Activated T-cell treated with anti-CD3 and anti-CD28 coated beads, Interleukin-2, amount 50 U/mL, for 48 hours (primary cell): ENCODE measurements around the gene DOLPP1.
A peak's percentile ranks its signal among the peaks of the same experiment; 100 is the strongest.
"Not testable (repeated sequence)": the region's sequence is repeated elsewhere in the genome, so short reads cannot be mapped to it uniquely, and the experiment has no call there.

ENCODE experiments used
- DNase-seq, 2 experiments: peaks; one replicate each; pipeline ENCODE4 v3.0.0-alpha.2; 2020

Gene DOLPP1

GRCh38 chr9:129095908-129096307, 15.0 kb downstream of the DOLPP1 start:
- no peak for DNase-seq

GRCh38 chr9:129097671-129098306, 16.9 kb downstream of the DOLPP1 start:
- DNase-seq = no peak

- no peak for DNase-seq
These were observed 17.4 kb downstream of the DOLPP1 start for GRCh38 chr9:129098328-129098727.

- no peak for DNase-seq
These were observed 19.7 kb downstream of the DOLPP1 start for GRCh38 chr9:129100383-129101169.

GRCh38 chr9:129101279-129101678, 20.4 kb downstream of the DOLPP1 start:
- DNase-seq = no peak

- DNase-seq = no peak
These were observed 21.2 kb downstream of the DOLPP1 start for GRCh38 chr9:129102095-129102525.

GRCh38 chr9:129102791-129103594, 22.1 kb downstream of the DOLPP1 start:
- DNase-seq = peak; percentile 41 to 43

- DNase-seq = no peak
These were observed 22.7 kb downstream of the DOLPP1 start for GRCh38 chr9:129103595-129103965.

- DNase-seq = no peak
These were observed 23.1 kb downstream of the DOLPP1 start for GRCh38 chr9:129104051-129104450.

GRCh38 chr9:129105857-129106694, 25.2 kb downstream of the DOLPP1 start:
- DNase-seq = no peak

GRCh38 chr9:129107651-129108050, 26.7 kb downstream of the DOLPP1 start:
- no peak for DNase-seq

GRCh38 chr9:129108083-129108804, 27.3 kb downstream of the DOLPP1 start:
- DNase-seq = no peak

GRCh38 chr9:129108805-129109536, 28.1 kb downstream of the DOLPP1 start:
- DNase-seq = no peak

GRCh38 chr9:129109537-129109903, 28.6 kb downstream of the DOLPP1 start:
- peak; percentile 39 to 41 for DNase-seq

GRCh38 chr9:129109952-129110739, 29.2 kb downstream of the DOLPP1 start:
- DNase-seq = no peak

GRCh38 chr9:129110740-129111527, 30.0 kb downstream of the DOLPP1 start, which contains the start of the genes CRAT and PTPA:
Gene CRAT (minus strand): TSS chr9:129110793. CDS start chr9:129110509, 284 bp downstream.
Gene PTPA (plus strand): TSS chr9:129111415. CDS start chr9:129111601, 186 bp downstream.
- peak; percentile 97 to 98 for DNase-seq

GRCh38 chr9:129111528-129112151, 30.7 kb downstream of the DOLPP1 start:
- peak in 1 of 2 experiments; percentile 53 for DNase-seq

GRCh38 chr9:129112526-129112925, 31.6 kb downstream of the DOLPP1 start:
- DNase-seq = not testable (repeated sequence)
